MM.1S (cell line): ENCODE data around the gene PTCD2.
A peak's percentile ranks its signal among the peaks of the same experiment; 100 is the strongest.

ENCODE experiments used
- DNase-seq: peaks from one replicate; pipeline ENCODE4 v3.0.0-alpha.2; 2015
- H2AFZ ChIP-seq: fragments of 300-600 bp; sonication (generic); 2 replicates; pipeline ENCODE4 v1.6.0; 2016; ENCODE audit warnings: antibody characterized with exemption, low read length
- H3F3A ChIP-seq: fragments of 300-600 bp; sonication (generic); 2 replicates; pipeline ENCODE4 v1.6.1; 2016; ENCODE audit warnings: mild to moderate bottlenecking, antibody characterized with exemption, low read length, moderate library complexity, mixed read lengths; ENCODE audit not compliant: insufficient read depth
- H3K27ac ChIP-seq: fragments of 300-600 bp; sonication (generic); 2 replicates; pipeline ENCODE4 v1.5.1; 2016; ENCODE audit warnings: mild to moderate bottlenecking, low read length
- H3K27me3 ChIP-seq: fragments of 300-600 bp; sonication (generic); replicated peaks from 2 replicates; pipeline ENCODE4 v1.6.0; 2016; ENCODE audit warnings: low read length; ENCODE audit not compliant: insufficient read depth
- H3K36me3 ChIP-seq: fragments of 300-600 bp; sonication (generic); replicated peaks from 2 replicates; pipeline ENCODE4 v1.6.1; 2016; ENCODE audit warnings: mild to moderate bottlenecking, low read length, mixed read lengths; ENCODE audit not compliant: insufficient read depth
- H3K4me1 ChIP-seq: fragments of 300-600 bp; sonication (generic); 2 replicates; pipeline ENCODE4 v1.6.1; 2016; ENCODE audit warnings: low read length, mixed read lengths
- H3K4me2 ChIP-seq: fragments of 300-600 bp; sonication (generic); 2 replicates; pipeline ENCODE4 v1.6.0; 2016; ENCODE audit warnings: low read depth, low read length
- H3K4me3 ChIP-seq: fragments of 300-600 bp; sonication (generic); 2 replicates; pipeline ENCODE4 v1.5.1; 2016; ENCODE audit warnings: low read length, mixed read lengths
- H3K79me2 ChIP-seq: fragments of 300-600 bp; sonication (generic); 2 replicates; pipeline ENCODE4 v1.6.1; 2016; ENCODE audit warnings: mixed run types, low read length, mixed read lengths
- H3K9ac ChIP-seq: fragments of 300-600 bp; sonication (generic); 2 replicates; pipeline ENCODE4 v1.6.1; 2016; ENCODE audit warnings: low read length, mixed read lengths
- H3K9me2 ChIP-seq: fragments of 300-600 bp; sonication (generic); replicated peaks from 2 replicates; pipeline ENCODE4 v1.6.1; 2016; ENCODE audit warnings: mild to moderate bottlenecking, low read length, mixed read lengths; ENCODE audit not compliant: insufficient read depth
- H3K9me3 ChIP-seq: fragments of 300-600 bp; sonication (generic); replicated peaks from 2 replicates; pipeline ENCODE4 v1.6.1; 2016; ENCODE audit warnings: mild to moderate bottlenecking, low read length, mixed read lengths; ENCODE audit not compliant: insufficient read depth
- H4K20me1 ChIP-seq: fragments of 300-600 bp; sonication (generic); 2 replicates; pipeline ENCODE4 v1.6.1; 2016; ENCODE audit warnings: mild to moderate bottlenecking, low read length, moderate library complexity, mixed read lengths; ENCODE audit not compliant: insufficient read depth
- CTCF ChIP-seq: fragments of 300-600 bp; sonication (generic); IDR thresholded peaks from 2 replicates; pipeline ENCODE4 v1.5.1; 2016; ENCODE audit warnings: antibody characterized with exemption, low read length, mixed read lengths
- EZH2 ChIP-seq: fragments of 300-600 bp; sonication (generic); optimal IDR thresholded peaks from 2 replicates; pipeline ENCODE3; 2017; ENCODE audit warnings: low read depth, mild to moderate bottlenecking, antibody characterized with exemption, low read length, mixed read lengths
- EZH2phosphoT487 ChIP-seq: fragments of 300-600 bp; sonication (generic); IDR thresholded peaks from 2 replicates; pipeline ENCODE4 v1.6.1; 2018; ENCODE audit warnings: antibody characterized with exemption, low read length

PTCD2 gene

GRCh38 chr5:72407541-72407940 lies 87.4 kb downstream of the PTCD2 start:
- H3K36me3 ChIP-seq: no peaks in the 10 kb centered on the region
- H3K4me2 ChIP-seq: no peak overlapping the region
- no peak overlapping the region for H3K9ac ChIP-seq
- no peak overlapping the region for H2AFZ ChIP-seq
- no peaks in the 10 kb centered on the region for H3K9me2 ChIP-seq
- H3K4me1 ChIP-seq: peaks cover 4% of the 10 kb centered on the region; the same call in 1 of the 2 replicates
- H3K27ac ChIP-seq: no peak overlapping the region
- no peaks in the 10 kb centered on the region for H4K20me1 ChIP-seq
- no peaks in the 10 kb centered on the region for H3F3A ChIP-seq
- no peaks in the 10 kb centered on the region for H3K79me2 ChIP-seq
- no peak overlapping the region for H3K4me3 ChIP-seq
- H3K27me3 ChIP-seq: no peaks in the 10 kb centered on the region
- no peaks in the 10 kb centered on the region for H3K9me3 ChIP-seq
- no peak for DNase-seq
- no peak for TF ChIP-seq EZH2

GRCh38 chr5:72408127-72408526 lies 88.0 kb downstream of the PTCD2 start:
- H3K27me3 ChIP-seq: no peaks in the 10 kb centered on the region
- no peaks in the 10 kb centered on the region for H3K36me3 ChIP-seq
- no peak overlapping the region for H3K9ac ChIP-seq
- H3K4me3 ChIP-seq: no peak overlapping the region
- no peak for DNase-seq
- TF ChIP-seq EZH2: no peak
- TF ChIP-seq CTCF: no peak
- TF ChIP-seq EZH2phosphoT487: no peak
- H2AFZ ChIP-seq: no peak overlapping the region
- no peaks in the 10 kb centered on the region for H4K20me1 ChIP-seq
- no peaks in the 10 kb centered on the region for H3K9me2 ChIP-seq
- H3K79me2 ChIP-seq: no peaks in the 10 kb centered on the region
- peaks cover 4% of the 10 kb centered on the region; the same call in 1 of the 2 replicates for H3K4me1 ChIP-seq
- no peak overlapping the region for H3K27ac ChIP-seq
- no peak overlapping the region for H3K4me2 ChIP-seq
- H3F3A ChIP-seq: no peaks in the 10 kb centered on the region
- no peaks in the 10 kb centered on the region for H3K9me3 ChIP-seq

GRCh38 chr5:72408603-72409002 lies 88.4 kb downstream of the PTCD2 start:
- no peaks in the 10 kb centered on the region for H3F3A ChIP-seq
- H2AFZ ChIP-seq: no peak overlapping the region
- H3K4me3 ChIP-seq: no peak overlapping the region
- no peak overlapping the region for H3K4me2 ChIP-seq
- no peak for TF ChIP-seq EZH2phosphoT487
- no peak for TF ChIP-seq EZH2
- H3K27ac ChIP-seq: peak overlapping the region; percentile 13; the same call in 1 of the 2 replicates
- H4K20me1 ChIP-seq: no peaks in the 10 kb centered on the region
- no peak for DNase-seq
- H3K4me1 ChIP-seq: peaks cover 4% of the 10 kb centered on the region; the same call in 1 of the 2 replicates
- no peaks in the 10 kb centered on the region for H3K9me3 ChIP-seq
- H3K79me2 ChIP-seq: no peaks in the 10 kb centered on the region
- H3K9me2 ChIP-seq: no peaks in the 10 kb centered on the region
- no peaks in the 10 kb centered on the region for H3K36me3 ChIP-seq
- H3K27me3 ChIP-seq: no peaks in the 10 kb centered on the region
- H3K9ac ChIP-seq: no peak overlapping the region

- no peak for TF ChIP-seq EZH2phosphoT487
- no peak for TF ChIP-seq EZH2
- TF ChIP-seq CTCF: no peak
- Histone ChIP-seq H3K9me3 (no peaks in the 10 kb centered on the region), H3F3A (no peaks in the 10 kb centered on the region), H3K9me2 (no peaks in the 10 kb centered on the region), H3K27ac (no peak overlapping the region), H2AFZ (no peak overlapping the region), H3K4me1 (peaks cover 4% of the 10 kb centered on the region; the same call in 1 of the 2 replicates), H3K79me2 (no peaks in the 10 kb centered on the region), H3K36me3 (no peaks in the 10 kb centered on the region), H3K9ac (no peak overlapping the region), H3K4me2 (no peak overlapping the region), H4K20me1 (no peaks in the 10 kb centered on the region), H3K27me3 (no peaks in the 10 kb centered on the region), H3K4me3 (no peak overlapping the region)
- no peak for DNase-seq
Observed at GRCh38 chr5:72410688-72411295, 90.6 kb downstream of the PTCD2 start.
